GM19025 (cell line): ENCODE measurements around the gene DBF4.
"Not testable (repeated sequence)": the region's sequence is repeated elsewhere in the genome, so short reads cannot be mapped to it uniquely, and the experiment has no call there.

Experiments used
- ATAC-seq: cut with Tn5 transposase; IDR thresholded peaks from one replicate; pipeline ENCODE4 v1.9.1; 2021; ENCODE audit warnings: mild to moderate bottlenecking, low read depth, moderate library complexity; ENCODE audit not compliant: unreplicated experiment

Gene DBF4

GRCh38 chr7:87882151-87882937 is 6.1 kb downstream of the DBF4 start:
- ATAC-seq: no peak

GRCh38 chr7:87885018-87885417 is 8.7 kb downstream of the DBF4 start:
- ATAC-seq: no peak

GRCh38 chr7:87886875-87887274 is 10.6 kb downstream of the DBF4 start:
- no peak for ATAC-seq

GRCh38 chr7:87895363-87895762 is 19.1 kb downstream of the DBF4 start:
- no peak for ATAC-seq

DNA sequence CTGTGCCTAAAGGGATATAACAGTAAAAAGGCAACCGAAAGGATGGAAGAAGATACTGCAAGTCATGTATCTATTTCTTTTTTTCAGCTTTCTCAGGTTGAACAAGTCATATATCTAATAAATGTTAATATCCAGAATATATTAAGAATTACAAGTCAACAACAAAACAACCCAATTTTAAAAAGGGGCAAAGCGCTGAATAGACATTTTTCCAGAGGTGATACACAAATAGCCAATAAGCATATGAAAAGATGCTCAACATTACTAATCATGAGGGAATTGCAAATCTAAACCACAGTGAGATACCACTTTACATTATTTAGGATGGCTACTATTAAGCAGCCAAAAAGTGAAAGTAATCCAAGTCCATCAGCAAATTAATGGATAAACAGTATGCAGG is 23.0 kb downstream of the DBF4 start:
- ATAC-seq: no peak

DNA sequence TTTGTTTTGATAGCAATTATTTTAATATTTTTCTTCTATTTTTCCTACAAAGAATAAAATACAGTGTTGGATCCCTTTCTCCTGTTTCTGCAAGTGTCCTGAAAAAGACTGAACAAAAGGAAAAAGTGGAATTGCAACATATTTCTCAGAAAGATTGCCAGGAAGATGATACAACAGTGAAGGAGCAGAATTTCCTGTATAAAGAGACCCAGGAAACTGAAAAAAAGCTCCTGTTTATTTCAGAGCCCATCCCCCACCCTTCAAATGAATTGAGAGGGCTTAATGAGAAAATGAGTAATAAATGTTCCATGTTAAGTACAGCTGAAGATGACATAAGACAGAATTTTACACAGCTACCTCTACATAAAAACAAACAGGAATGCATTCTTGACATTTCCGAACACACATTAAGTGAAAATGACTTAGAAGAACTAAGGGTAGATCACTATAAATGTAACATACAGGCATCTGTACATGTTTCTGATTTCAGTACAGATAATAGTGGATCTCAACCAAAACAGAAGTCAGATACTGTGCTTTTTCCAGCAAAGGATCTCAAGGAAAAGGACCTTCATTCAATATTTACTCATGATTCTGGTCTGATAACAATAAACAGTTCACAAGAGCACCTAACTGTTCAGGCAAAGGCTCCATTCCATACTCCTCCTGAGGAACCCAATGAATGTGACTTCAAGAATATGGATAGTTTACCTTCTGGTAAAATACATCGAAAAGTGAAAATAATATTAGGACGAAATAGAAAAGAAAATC is 31.0 kb downstream of the DBF4 start:
- ATAC-seq: not testable (repeated sequence)

GRCh38 chr7:87908814-87909213 is 32.5 kb downstream of the DBF4 start:
- not testable (repeated sequence) for ATAC-seq

- no peak for ATAC-seq
These were observed 35.8 kb downstream of the DBF4 start for GRCh38 chr7:87912121-87912520.

DNA sequence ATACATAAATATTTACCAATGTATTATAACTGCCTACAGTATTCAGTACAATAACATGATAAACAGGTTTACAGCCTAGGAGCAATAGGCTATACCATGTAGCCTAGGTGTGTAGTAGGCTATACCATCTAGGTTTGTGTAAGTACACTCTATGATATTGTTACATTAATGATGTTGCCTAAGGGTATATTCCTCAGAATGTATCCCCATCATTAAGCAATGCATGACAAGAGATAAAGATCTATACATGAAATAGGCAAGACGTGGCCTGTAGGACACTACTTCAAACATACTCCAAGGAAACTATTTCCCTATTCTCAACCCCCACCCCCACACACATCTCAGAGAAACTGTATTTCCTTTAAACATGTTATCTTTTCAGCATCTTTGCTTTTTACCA is 42.4 kb downstream of the DBF4 start:
- no peak for ATAC-seq

- ATAC-seq: no peak
These were observed 43.6 kb downstream of the DBF4 start for GRCh38 chr7:87919875-87920274.

- ATAC-seq: no peak
These were observed 44.3 kb downstream of the DBF4 start for GRCh38 chr7:87920578-87920977.

- not testable (repeated sequence) for ATAC-seq
These were observed 46.6 kb downstream of the DBF4 start for GRCh38 chr7:87922759-87923395.

GRCh38 chr7:87926581-87927461 is 50.5 kb downstream of the DBF4 start:
- ATAC-seq: peak; percentile 97

- ATAC-seq: no peak
These were observed 57.3 kb downstream of the DBF4 start for GRCh38 chr7:87933605-87933952.

DNA sequence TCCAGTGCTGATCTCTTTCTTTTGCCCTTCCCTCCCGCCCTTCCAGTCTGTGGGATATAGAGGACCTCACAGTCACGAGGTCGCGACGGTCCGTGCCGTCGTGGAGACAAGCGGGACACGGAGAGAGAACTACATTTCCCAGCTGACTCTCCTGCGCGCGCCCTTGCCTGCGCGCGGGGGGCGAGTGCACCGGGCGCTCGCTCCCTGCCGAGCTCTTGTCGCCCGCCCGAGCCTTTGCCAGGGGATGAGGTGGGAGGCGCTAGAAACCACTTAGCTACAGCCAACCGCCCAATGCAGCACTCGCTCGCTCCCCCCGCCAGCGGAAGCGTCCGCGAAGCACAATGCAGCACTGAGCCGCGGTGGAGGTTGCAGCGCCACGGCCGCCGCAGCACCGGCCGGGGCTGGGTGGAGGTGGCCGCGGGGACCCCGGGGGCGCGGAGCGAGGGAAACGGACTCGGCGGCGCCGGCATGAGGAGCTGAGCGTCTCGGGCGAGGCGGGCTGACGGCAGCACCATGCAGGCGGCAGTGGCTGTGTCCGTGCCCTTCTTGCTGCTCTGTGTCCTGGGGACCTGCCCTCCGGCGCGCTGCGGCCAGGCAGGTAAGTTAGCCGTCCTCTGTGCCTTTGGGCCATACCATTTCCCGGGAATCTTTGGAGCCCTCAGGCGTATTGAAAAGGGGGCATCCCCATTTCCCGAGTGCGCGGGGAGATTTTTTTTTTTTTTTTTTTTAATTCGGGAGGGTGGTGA is 57.8 kb downstream of the DBF4 start, which contains the start of gene ADAM22:
Gene ADAM22 (plus strand): TSS at position 299 of the 746 bp plus-strand sequence. CDS start 215 bp downstream, at position 514.
- peak; percentile 92 for ATAC-seq

GRCh38 chr7:87934699-87935383 is 58.5 kb downstream of the DBF4 start:
- ATAC-seq: no peak

GRCh38 chr7:87935384-87935706 is 59.1 kb downstream of the DBF4 start:
- no peak for ATAC-seq

- no peak for ATAC-seq
These were observed 64.8 kb downstream of the DBF4 start for GRCh38 chr7:87941138-87941537.

DNA sequence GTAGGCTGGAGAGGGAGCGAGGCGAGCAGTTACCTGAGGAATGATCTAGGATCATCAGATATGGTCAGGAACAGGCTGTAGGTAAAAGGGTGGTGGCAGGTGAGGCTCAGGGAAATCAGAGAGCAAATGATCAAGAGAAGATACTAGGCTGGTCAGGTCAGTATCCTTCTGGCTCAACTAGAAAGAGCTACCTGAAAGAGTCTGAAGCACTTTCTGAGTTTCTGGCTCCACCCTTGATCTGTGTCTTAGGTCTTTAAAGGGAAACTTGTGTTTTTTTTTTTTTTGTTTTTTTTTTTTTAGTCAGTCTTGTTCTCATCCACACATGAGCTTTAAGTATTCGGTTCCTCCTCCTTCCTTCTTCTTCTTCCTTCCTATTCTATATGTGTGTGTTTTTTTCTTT is 68.3 kb downstream of the DBF4 start:
- no peak for ATAC-seq
